Mesenchymal stem cell (in vitro differentiated cells and primary cell): ENCODE data around the gene SH3D19.
"Not testable (repeated sequence)": the region's sequence is repeated elsewhere in the genome, so short reads cannot be mapped to it uniquely, and the experiment has no call there.

Experiments
- DNase-seq: peaks from one replicate; pipeline ENCODE4 v3.0.0-alpha.2; 2013
- H2AFZ ChIP-seq: one replicate; pipeline ENCODE4 v1.6.1; 2013; ENCODE audit warnings: low read depth, mild to moderate bottlenecking, control low read depth, inconsistent platforms, low read length, moderate library complexity
- H2AK5ac ChIP-seq: 2 replicates; pipeline ENCODE4 v1.6.1; 2013; ENCODE audit warnings: low read length, moderate library complexity, mild to moderate bottlenecking, inconsistent platforms; ENCODE audit not compliant: severe bottlenecking
- H2BK120ac ChIP-seq: one replicate; pipeline ENCODE4 v1.6.1; 2013; ENCODE audit warnings: low read depth, mild to moderate bottlenecking, inconsistent platforms, low read length, moderate library complexity
- H2BK12ac ChIP-seq, 2 experiments: one replicate each; pipeline ENCODE4 v1.6.1; 2013; ENCODE audit warnings: inconsistent platforms in 2 of 2, low read length in 2 of 2, mild to moderate bottlenecking in 2 of 2, moderate library complexity in 2 of 2, control low read depth in 1 of 2
- H2BK15ac ChIP-seq: one replicate; pipeline ENCODE4 v1.6.1; 2013; ENCODE audit warnings: mild to moderate bottlenecking, low read depth, inconsistent platforms; ENCODE audit not compliant: poor library complexity, severe bottlenecking
- H2BK5ac ChIP-seq: 2 replicates; pipeline ENCODE4 v1.6.1; 2013; ENCODE audit warnings: low read depth, mild to moderate bottlenecking, low read length, control low read depth, inconsistent platforms; ENCODE audit not compliant: poor library complexity, severe bottlenecking
- H3K14ac ChIP-seq, 2 experiments: one replicate each; pipeline ENCODE4 v1.6.1; 2013; ENCODE audit warnings: inconsistent platforms in 2 of 2, low read length in 2 of 2, control low read depth in 1 of 2, mild to moderate bottlenecking in 1 of 2, moderate library complexity in 1 of 2
- H3K18ac ChIP-seq, 2 experiments: one replicate each; pipeline ENCODE4 v1.6.1; 2013; ENCODE audit warnings: inconsistent platforms in 2 of 2, low read length in 2 of 2, control low read depth in 1 of 2, low read depth in 1 of 2, mild to moderate bottlenecking in 1 of 2
- H3K23ac ChIP-seq, 2 experiments: one replicate each; pipeline ENCODE4 v1.6.1; 2013; ENCODE audit warnings: inconsistent platforms in 2 of 2, low read length in 2 of 2, mild to moderate bottlenecking in 2 of 2, moderate library complexity in 2 of 2, control low read depth in 1 of 2
- H3K27ac ChIP-seq: 2 replicates; pipeline ENCODE4 v1.5.1; 2013; ENCODE audit warnings: mild to moderate bottlenecking, moderate library complexity, low read length, control low read depth, inconsistent platforms; ENCODE audit not compliant: poor library complexity, severe bottlenecking
- H3K27me3 ChIP-seq, 2 experiments: 2 replicates each; pipeline versions ENCODE4 v1.6.1 to v1.7.0; 2013; ENCODE audit warnings: low read length in 2 of 2, mild to moderate bottlenecking in 2 of 2, moderate library complexity in 2 of 2, control low read depth in 1 of 2, inconsistent platforms in 1 of 2; ENCODE audit not compliant: control insufficient read depth in 1 of 2, insufficient read depth in 1 of 2
- H3K36me3 ChIP-seq, 2 experiments: 2 replicates each; pipeline versions ENCODE4 v1.6.1 to v1.7.0; 2013; ENCODE audit warnings: low read length in 2 of 2, control low read depth in 1 of 2, inconsistent platforms in 1 of 2, low read depth in 1 of 2, mild to moderate bottlenecking in 1 of 2; ENCODE audit not compliant: insufficient read depth in 2 of 2, control insufficient read depth in 1 of 2
- H3K4ac ChIP-seq, 2 experiments: one replicate each; pipeline ENCODE4 v1.6.1; 2013; ENCODE audit warnings: inconsistent platforms in 2 of 2, low read length in 2 of 2, mild to moderate bottlenecking in 2 of 2, moderate library complexity in 2 of 2, control low read depth in 1 of 2, low read depth in 1 of 2
- H3K4me1 ChIP-seq: 2 replicates; pipeline ENCODE4 v1.6.1; 2013; ENCODE audit warnings: low read depth, low read length, control low read depth; ENCODE audit not compliant: control insufficient read depth, insufficient read depth
- H3K4me2 ChIP-seq: 2 replicates; pipeline ENCODE4 v1.6.1; 2013; ENCODE audit warnings: low read length, mild to moderate bottlenecking, inconsistent platforms; ENCODE audit not compliant: poor library complexity, severe bottlenecking
- H3K4me3 ChIP-seq, 2 experiments: 2 replicates each; pipeline versions ENCODE4 v1.5.1 to v1.7.0; 2013; ENCODE audit warnings: low read length in 2 of 2, mild to moderate bottlenecking in 2 of 2, control low read depth in 1 of 2, low read depth in 1 of 2; ENCODE audit not compliant: insufficient read depth in 1 of 2
- H3K79me1 ChIP-seq: replicated peaks from 2 replicates; pipeline ENCODE4 v1.6.1; 2013; ENCODE audit warnings: mild to moderate bottlenecking, control low read depth, low read length, inconsistent platforms; ENCODE audit not compliant: poor library complexity, severe bottlenecking
- H3K9ac ChIP-seq: 2 replicates; pipeline ENCODE4 v1.7.0; 2013; ENCODE audit warnings: mild to moderate bottlenecking, low read length, moderate library complexity
- H3K9me3 ChIP-seq: 2 replicates; pipeline ENCODE4 v1.7.0; 2013; ENCODE audit warnings: mild to moderate bottlenecking, low read length; ENCODE audit not compliant: control insufficient read depth
- H4K8ac ChIP-seq: one replicate; pipeline ENCODE4 v1.6.1; 2013; ENCODE audit warnings: inconsistent platforms, mild to moderate bottlenecking, low read length, moderate library complexity
- H4K91ac ChIP-seq: one replicate; pipeline ENCODE4 v1.6.1; 2013; ENCODE audit warnings: mild to moderate bottlenecking, low read length, inconsistent platforms
- WGBS: methylation state at CpG from one replicate; pipeline ENCODE4 v1.1.7; 2013; ENCODE audit warnings: mixed read lengths; 5-methylcytosine and 5-hydroxymethylcytosine counted together

SH3D19 gene

DNA sequence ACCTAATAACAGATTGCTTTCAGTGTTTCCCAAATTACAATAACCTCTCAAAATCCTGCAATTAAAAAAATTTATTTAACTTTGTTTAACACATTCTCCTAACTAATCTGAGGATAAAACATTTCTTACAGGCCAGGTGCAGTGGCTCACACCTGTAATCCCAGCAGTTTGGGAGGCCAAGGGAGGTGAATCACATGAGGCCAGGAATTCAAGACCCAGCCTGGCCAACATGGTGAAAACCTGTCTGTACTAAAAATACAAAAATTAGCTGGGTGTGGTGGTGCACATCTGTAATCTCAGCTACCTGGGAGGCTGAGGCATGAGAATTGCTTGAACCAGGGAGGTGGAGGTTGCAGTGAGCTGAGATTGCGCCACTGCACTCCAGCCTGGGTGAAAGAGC is 90.0 kb downstream of the SH3D19 start:
- H4K8ac ChIP-seq: not testable (repeated sequence)
- WGBS: 100% methylated on average over 1 of the region's 1 CpG

DNA sequence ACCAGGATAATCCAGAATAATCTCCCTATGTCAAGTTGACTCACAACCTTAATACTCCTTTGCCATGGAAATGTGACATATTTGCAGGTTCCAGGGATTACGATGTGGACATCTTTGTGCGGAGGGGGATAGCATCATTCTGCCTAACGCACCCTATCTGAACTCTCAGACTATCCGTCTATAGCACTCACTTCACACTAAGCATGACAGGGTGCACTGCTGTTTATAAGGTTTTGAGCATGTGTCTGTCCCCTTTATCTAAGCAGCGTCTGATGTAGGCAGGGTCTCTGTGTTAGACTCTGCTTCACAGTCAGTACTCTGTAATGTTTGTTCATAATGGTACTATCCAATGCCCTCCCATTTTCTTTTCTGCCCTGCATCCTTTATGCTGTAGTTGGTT is 91.8 kb downstream of the SH3D19 start:
- Histone ChIP-seq H2AK5ac (no peak overlapping the region), H3K4ac (no peak overlapping the region), H4K91ac (peak overlapping the region; percentile 27), H3K79me1 (peaks cover 20% of the 10 kb centered on the region), H3K23ac (no peak overlapping the region), H2AFZ (no peak overlapping the region), H3K18ac (peak overlapping the region in 1 of 2 experiments; percentile 43), H2BK5ac (no peak overlapping the region), H3K27ac (no peak overlapping the region), H2BK12ac (no peak overlapping the region), H3K4me1 (peaks cover 2% of the 10 kb centered on the region), H3K9ac (no peak overlapping the region), H2BK15ac (no peak overlapping the region), H3K27me3 (no peaks in the 10 kb centered on the region), H3K4me3 (no peak overlapping the region), H3K9me3 (no peaks in the 10 kb centered on the region), H3K36me3 (no peaks in the 10 kb centered on the region), H3K14ac (no peak overlapping the region), H3K4me2 (no peak overlapping the region), H2BK120ac (no peak overlapping the region), H4K8ac (no peak overlapping the region)
- WGBS: 92% methylated on average over 4 of the region's 5 CpGs
- no peak for DNase-seq

More for the DNA sequence above, 90.0 kb downstream of the SH3D19 start:
- H3K9me3 ChIP-seq, H2AK5ac ChIP-seq, H3K4ac ChIP-seq, H2BK5ac ChIP-seq, H2BK12ac ChIP-seq, H4K91ac ChIP-seq, H3K4me1 ChIP-seq, H2AFZ ChIP-seq, H3K36me3 ChIP-seq, DNase-seq, H3K18ac ChIP-seq, H2BK15ac ChIP-seq, H3K23ac ChIP-seq, H3K27ac ChIP-seq, H3K27me3 ChIP-seq, H3K4me3 ChIP-seq, H2BK120ac ChIP-seq, H3K14ac ChIP-seq, H3K4me2 ChIP-seq, H3K9ac ChIP-seq: not testable (repeated sequence)
- peaks cover 17% of the 10 kb centered on the region for H3K79me1 ChIP-seq

DNA sequence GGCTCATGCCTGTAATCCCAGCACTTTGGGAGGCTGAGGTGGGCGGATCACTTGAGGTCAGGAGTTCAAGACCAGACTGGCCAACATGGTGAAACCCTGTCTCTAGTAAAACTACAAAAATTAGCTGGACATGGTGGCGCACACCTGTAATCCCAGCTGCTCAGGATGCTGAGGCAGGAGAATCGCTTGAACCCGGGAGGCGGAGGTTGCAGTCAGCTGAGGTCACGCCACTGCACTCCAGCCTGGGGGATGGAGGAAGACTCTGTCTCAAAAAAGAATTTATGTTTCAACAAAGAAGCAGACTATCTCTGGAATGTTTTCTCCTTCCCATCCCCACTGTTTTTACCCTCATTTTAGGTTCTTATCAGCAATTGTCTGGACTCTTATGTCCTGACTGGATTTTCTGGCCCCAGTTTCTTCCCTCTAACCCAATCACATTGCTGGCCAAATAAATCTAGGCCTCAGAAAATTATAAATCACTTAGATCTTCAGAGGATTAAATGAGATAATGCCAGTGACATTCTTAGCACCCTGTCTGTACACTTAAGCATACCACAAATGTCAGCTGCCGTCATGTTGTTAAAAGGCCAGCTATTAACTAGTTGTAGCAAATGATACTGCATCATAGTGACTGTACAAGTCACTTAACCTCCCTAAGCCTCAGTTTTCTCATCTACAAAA is 93.3 kb downstream of the SH3D19 start:
- H2BK120ac ChIP-seq: no peak overlapping the region
- H2BK15ac ChIP-seq: no peak overlapping the region
- no peak overlapping the region for H3K14ac ChIP-seq
- no peak overlapping the region for H2AK5ac ChIP-seq
- no peaks in the 10 kb centered on the region for H3K9me3 ChIP-seq
- H4K8ac ChIP-seq: no peak overlapping the region
- no peak overlapping the region for H3K4me3 ChIP-seq
- H3K23ac ChIP-seq: no peak overlapping the region
- no peak overlapping the region for H3K18ac ChIP-seq
- H4K91ac ChIP-seq: no peak overlapping the region
- H3K79me1 ChIP-seq: peaks cover 20% of the 10 kb centered on the region
- H2AFZ ChIP-seq: no peak overlapping the region
- no peak overlapping the region for H3K4ac ChIP-seq
- H3K36me3 ChIP-seq: no peaks in the 10 kb centered on the region
- H3K9ac ChIP-seq: no peak overlapping the region
- WGBS: 85% methylated on average over 6 of the region's 7 CpGs
- peaks cover 2% of the 10 kb centered on the region for H3K4me1 ChIP-seq
- no peak overlapping the region for H2BK5ac ChIP-seq
- peak; percentile 34 for DNase-seq
- no peak overlapping the region for H3K27ac ChIP-seq
- no peak overlapping the region for H3K4me2 ChIP-seq
- no peak overlapping the region for H2BK12ac ChIP-seq
- no peaks in the 10 kb centered on the region for H3K27me3 ChIP-seq

DNA sequence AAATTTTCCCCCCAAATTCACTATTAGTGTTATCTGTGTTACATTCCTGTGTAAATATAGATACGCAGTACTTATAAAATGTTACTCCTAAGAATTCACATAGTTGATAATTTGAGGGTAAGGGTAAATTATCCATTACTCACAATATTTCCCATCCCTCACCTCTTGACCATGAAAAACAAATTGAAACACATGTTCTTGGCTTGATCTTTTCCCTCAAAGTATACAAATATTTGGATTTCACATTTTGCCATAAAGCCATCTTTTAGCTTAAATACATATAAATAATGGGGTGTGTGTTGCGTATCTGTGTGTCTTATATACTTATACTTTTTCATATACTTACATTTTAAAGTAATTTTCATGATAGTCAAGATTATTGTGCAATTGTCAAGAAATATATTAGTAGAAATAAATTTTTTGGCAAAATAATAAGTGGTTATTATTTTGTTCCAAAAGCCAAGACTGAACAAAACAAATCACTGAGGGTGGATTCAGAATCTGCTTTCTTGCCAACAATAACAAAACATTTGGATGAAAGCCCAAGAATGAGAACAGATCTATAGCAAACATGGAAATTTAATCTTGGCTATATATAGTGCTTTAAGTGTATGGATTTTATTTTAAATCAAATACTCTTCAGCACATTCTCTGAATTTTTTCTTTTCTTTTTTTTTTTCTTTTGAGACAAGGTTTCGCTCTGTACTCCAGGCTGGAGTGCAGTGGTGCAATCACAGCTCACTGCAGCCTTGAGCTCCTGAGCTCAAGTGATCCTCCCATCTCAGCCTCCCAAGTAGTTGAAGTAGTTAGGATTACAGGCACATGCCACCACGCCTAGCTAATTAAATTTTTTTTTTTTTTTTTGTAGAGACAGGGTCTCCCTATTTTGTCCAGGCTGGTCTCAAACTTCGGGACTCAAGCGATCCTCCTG is 97.0 kb downstream of the SH3D19 start:
- no peak overlapping the region for H3K4me2 ChIP-seq
- H3K9ac ChIP-seq: peak overlapping the region; percentile 98
- H4K8ac ChIP-seq: no peak overlapping the region
- DNase-seq: no peak
- H2BK120ac ChIP-seq: no peak overlapping the region
- H2AFZ ChIP-seq: no peak overlapping the region
- H2BK12ac ChIP-seq: no peak overlapping the region
- peaks cover 2% of the 10 kb centered on the region for H3K4me1 ChIP-seq
- peaks cover 0 to 12% of the 10 kb centered on the region in 2 experiments for H3K36me3 ChIP-seq
- H2BK5ac ChIP-seq: no peak overlapping the region
- no peaks in the 10 kb centered on the region for H3K9me3 ChIP-seq
- H3K14ac ChIP-seq: no peak overlapping the region
- H3K27me3 ChIP-seq: no peaks in the 10 kb centered on the region
- no peak overlapping the region for H3K4ac ChIP-seq
- no peak overlapping the region for H3K27ac ChIP-seq
- H3K18ac ChIP-seq: no peak overlapping the region
- H3K79me1 ChIP-seq: peaks cover 13% of the 10 kb centered on the region
- no peak overlapping the region for H2AK5ac ChIP-seq
- H3K23ac ChIP-seq: no peak overlapping the region
- peak overlapping the region in 1 of 2 experiments; percentile 86 for H3K4me3 ChIP-seq
- 94% methylated on average over 4 of the region's 6 CpGs for WGBS
- no peak overlapping the region for H4K91ac ChIP-seq
- no peak overlapping the region for H2BK15ac ChIP-seq
